Kidney (tissue), 14 donors: Measurements from ENCODE around the gene KRT36. TPM values are rescaled to one million over a fixed set of nuclear protein-coding genes. Genes with fewer than 3 reads are reported as not detected.

Experiments used
- DNase-seq, 5 donors: peaks; one replicate each; pipeline ENCODE4 v3.0.0-alpha.2; 2013 to 2020
- FAIRE-seq: peaks from 2 replicates; lab custom pipeline; 2012; peaks lifted over from hg19 to GRCh38; lab: Jason Lieb, UNC
- H3K27ac ChIP-seq, 2 donors: one replicate each; pipeline ENCODE4 v1.7.0; 2013; ENCODE audit warnings: low read depth in 2 of 2, low read length in 2 of 2, inconsistent platforms in 1 of 2
- H3K27me3 ChIP-seq: one replicate; pipeline ENCODE4 v1.7.1; 2013; ENCODE audit warnings: low read length, inconsistent platforms; ENCODE audit not compliant: control insufficient read depth, insufficient read depth
- H3K36me3 ChIP-seq, 3 donors: one replicate each; pipeline versions ENCODE4 v1.7.0 to v1.7.1; 2013; ENCODE audit warnings: low read length in 3 of 3, control low read depth in 1 of 3, inconsistent platforms in 1 of 3; ENCODE audit not compliant: insufficient read depth in 3 of 3, control insufficient read depth in 2 of 3
- H3K4me1 ChIP-seq, 3 donors: one replicate each; pipeline versions ENCODE4 v1.7.0 to v1.7.1; 2013; ENCODE audit warnings: low read length in 3 of 3, inconsistent platforms in 1 of 3, low read depth in 1 of 3; ENCODE audit not compliant: control insufficient read depth in 2 of 3, insufficient read depth in 2 of 3
- H3K4me3 ChIP-seq, 3 donors: one replicate each; pipeline versions ENCODE4 v1.7.0 to v1.8.1; 2013; ENCODE audit warnings: low read length in 3 of 3, control low read depth in 1 of 3, inconsistent platforms in 1 of 3
- H3K9ac ChIP-seq, 3 donors: one replicate each; pipeline versions ENCODE4 v1.7.0 to v1.7.1; 2013; ENCODE audit warnings: low read length in 3 of 3, control low read depth in 1 of 3, inconsistent platforms in 1 of 3
- H3K9me3 ChIP-seq, 3 donors: one replicate each; pipeline versions ENCODE4 v1.7.0 to v1.7.1; 2013; ENCODE audit warnings: low read length in 3 of 3, control low read depth in 1 of 3, inconsistent platforms in 1 of 3; ENCODE audit not compliant: control insufficient read depth in 2 of 3, insufficient read depth in 1 of 3
- intact Hi-C: fragments of 100-400 bp; cut with DNase I; formaldehyde crosslinking; loops from one replicate; pipeline ENCODE4 v1.11.1; 2022
- polyA plus RNA-seq: library from polyadenylated mRNA; stranded (reverse); fragments of 350-450 nt; fragmentation: Illumina TruSeq; extraction: RNeasy Lipid Tissue Mini Kit (QIAGEN cat#74804); gene quantifications from one replicate; pipeline ENCODE4 v1.2.3, GENCODE V29; 2014; ENCODE audit warnings: low read depth, low replicate concordance; ENCODE audit not compliant: insufficient read depth
- total RNA-seq: library from RNA; stranded (reverse); fragmentation: NEBNext Ultra II Directional; extraction: Animal tissue kit (Norgen Biotek cat#: 25700); gene quantifications from one replicate; pipeline ENCODE4 v1.2.1, GENCODE V29; 2021
- TF ChIP-seq, protein P1 (sequence below): IDR thresholded peaks from 3 replicates; pipeline ENCODE4 v1.5.1; 2012; ENCODE audit warnings: mild to moderate bottlenecking, moderate library complexity, borderline replicate concordance; ENCODE audit not compliant: insufficient read depth; ENCODE audit errors: extremely low read depth
- donor health status: control.
- donor health status: control.
- donor health status: control.
- donor health status: control.
- donor health status: control.
- donor health status: DM: yes; HTN: yes; CAD: no.
- donor health status: Normal renal cell carcinoma (clear cell type).

The KRT36 gene
- total and polyA plus RNA-seq, 2 donors from 2014 or later, result not detected

DNA sequence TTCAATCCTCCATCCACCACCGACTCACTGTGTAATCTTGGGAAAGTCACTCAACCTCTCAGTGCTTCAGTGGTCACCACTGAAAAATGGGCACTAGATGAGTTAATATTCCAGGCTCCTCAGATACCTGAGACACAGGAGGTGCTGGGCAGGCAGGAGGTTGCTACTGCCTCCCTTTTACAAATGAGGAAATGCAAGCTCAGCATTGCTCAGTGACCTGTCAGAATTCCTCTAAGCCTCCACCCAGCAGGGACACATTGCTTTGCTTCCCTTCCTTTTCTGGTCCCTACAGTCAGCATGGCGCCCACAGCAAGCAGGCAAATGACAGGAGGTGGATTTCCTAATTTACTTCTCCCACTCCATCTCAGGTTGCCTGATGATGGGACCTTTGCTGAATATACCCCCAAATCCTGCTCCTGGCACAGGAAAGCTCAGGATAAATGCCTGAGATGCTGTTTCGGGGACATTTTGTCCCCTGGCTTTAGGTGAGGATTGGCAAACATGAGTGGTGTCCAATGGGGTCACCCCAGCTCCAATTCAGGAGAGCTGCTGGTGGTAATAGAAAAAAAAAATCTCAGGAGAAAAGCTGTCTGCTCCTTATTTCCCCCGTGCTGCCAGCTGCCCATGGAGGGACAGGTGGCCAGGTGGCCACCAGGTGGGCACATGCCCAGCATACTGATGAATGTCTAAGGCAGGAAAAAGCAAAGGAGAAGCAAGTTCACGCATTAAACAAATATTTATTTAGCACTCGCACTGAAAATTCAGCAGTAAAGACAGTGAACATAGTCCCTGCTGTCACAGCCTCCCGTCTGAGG lies 20.7 kb upstream of the KRT36 start:
- Histone ChIP-seq H3K9me3 (no peaks in the 10 kb centered on the region), H3K4me3 (no peak overlapping the region), H3K27me3 (no peaks in the 10 kb centered on the region), H3K27ac (no peak overlapping the region), H3K9ac (no peak overlapping the region), H3K36me3 (no peaks in the 10 kb centered on the region), H3K4me1 (peaks cover 0 to 4% (median 0%) of the 10 kb centered on the region in 3 donors)
- TF ChIP-seq, protein P1, sequence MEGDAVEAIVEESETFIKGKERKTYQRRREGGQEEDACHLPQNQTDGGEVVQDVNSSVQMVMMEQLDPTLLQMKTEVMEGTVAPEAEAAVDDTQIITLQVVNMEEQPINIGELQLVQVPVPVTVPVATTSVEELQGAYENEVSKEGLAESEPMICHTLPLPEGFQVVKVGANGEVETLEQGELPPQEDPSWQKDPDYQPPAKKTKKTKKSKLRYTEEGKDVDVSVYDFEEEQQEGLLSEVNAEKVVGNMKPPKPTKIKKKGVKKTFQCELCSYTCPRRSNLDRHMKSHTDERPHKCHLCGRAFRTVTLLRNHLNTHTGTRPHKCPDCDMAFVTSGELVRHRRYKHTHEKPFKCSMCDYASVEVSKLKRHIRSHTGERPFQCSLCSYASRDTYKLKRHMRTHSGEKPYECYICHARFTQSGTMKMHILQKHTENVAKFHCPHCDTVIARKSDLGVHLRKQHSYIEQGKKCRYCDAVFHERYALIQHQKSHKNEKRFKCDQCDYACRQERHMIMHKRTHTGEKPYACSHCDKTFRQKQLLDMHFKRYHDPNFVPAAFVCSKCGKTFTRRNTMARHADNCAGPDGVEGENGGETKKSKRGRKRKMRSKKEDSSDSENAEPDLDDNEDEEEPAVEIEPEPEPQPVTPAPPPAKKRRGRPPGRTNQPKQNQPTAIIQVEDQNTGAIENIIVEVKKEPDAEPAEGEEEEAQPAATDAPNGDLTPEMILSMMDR, result no peak
- intact Hi-C loops, result no loop called here
- DNase-seq, result peak in 1 of 5 donors; percentile 49
- FAIRE-seq, result no peak

DNA sequence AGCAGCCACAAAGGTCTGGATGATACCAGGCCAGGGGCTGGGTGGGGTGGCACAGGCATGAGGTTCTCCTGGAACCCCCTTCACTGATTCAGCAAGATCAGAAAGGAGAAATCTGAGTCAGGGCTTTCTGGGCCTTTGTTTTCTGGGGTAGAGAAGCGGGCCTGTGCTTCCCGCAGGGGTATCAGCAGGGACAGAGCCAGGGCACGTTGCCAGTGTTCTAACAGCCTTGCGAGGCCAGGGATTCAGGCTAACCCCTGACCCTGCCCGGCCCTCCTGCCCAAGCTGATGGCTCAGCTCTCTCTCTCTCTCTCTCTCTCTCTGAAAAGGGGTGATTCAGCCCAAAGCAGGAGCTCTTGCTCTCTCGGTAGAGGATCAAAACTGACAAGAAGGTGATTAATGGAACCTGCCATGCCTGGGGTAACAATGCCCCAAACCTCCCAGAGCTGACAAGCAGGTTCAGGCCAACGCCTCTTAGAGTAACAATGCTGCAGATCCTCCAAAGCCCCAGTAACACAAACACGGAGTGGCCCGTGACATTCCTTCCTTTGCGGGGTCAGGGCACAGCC lies 17.7 kb upstream of the KRT36 start:
- no peak for FAIRE-seq

DNA sequence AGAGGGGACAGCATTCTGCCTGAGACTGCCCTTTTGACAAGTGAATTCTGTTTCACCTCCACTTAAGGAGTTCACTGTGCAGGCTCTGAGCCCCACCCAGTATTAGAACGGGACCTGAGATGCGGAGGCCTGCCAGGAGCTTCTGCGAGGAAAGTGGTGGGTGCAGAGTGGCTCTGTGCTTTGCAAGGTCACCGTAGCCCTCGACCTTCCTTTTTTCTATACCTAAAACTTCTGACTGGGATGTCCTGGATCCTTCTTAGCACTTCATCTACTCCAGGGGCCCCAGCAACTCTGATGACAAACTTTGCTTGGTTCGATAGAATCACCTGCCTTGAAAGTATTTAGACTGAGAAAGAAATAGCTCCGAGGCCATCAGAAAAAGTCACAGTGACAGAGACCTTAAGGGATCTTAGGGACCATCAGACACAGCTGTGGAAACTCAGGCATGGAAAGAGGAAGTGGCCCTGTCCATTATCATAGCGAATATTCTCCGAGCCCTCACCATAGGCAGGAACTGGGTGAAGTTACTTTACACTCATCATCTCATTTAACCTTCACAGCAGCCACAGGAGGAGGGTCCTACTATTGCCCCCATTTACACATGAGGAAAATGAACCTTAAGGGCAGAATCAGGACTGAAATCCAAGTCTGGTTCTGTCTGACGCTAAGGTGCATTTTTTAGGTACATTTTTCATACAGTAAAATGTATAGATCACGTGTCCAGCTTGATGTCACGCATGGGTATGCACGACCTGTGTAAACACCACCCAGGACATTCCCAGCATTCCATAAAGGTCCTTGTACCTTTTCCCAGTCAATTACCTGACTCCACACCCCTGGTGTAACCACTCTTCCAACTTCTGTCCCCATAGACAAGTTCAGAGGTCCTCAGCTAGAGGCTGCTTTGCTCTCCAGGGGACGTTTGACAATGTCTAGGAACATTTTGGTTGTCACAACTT lies 16.4 kb upstream of the KRT36 start:
- Histone ChIP-seq H3K27ac (no peak overlapping the region), H3K36me3 (no peaks in the 10 kb centered on the region), H3K4me3 (no peak overlapping the region), H3K4me1 (peaks cover 0 to 4% (median 0%) of the 10 kb centered on the region in 3 donors), H3K9me3 (no peaks in the 10 kb centered on the region), H3K27me3 (no peaks in the 10 kb centered on the region), H3K9ac (no peak overlapping the region)
- intact Hi-C loops, result no loop called here
- TF ChIP-seq, protein P1, result no peak
- FAIRE-seq (no peak), DNase-seq (peak in 2 of 5 donors; percentile 38 to 40)

More for the DNA sequence above, 17.7 kb upstream of the KRT36 start:
- no peak overlapping the region for H3K27ac ChIP-seq
- H3K9me3 ChIP-seq, result no peaks in the 10 kb centered on the region
- peak in 1 of 5 donors; percentile 31 for DNase-seq
- H3K36me3 ChIP-seq, result no peaks in the 10 kb centered on the region
- no peak overlapping the region for H3K9ac ChIP-seq
- H3K4me3 ChIP-seq, result no peak overlapping the region
- TF ChIP-seq, protein P1, result no peak
- no peaks in the 10 kb centered on the region for H3K27me3 ChIP-seq
- peaks cover 0 to 4% (median 0%) of the 10 kb centered on the region in 3 donors for H3K4me1 ChIP-seq
- intact Hi-C loops, result no loop called here
